Amniotic stem cell (primary cell): ENCODE measurements around the gene MTCH2.

Experiments
- DNase-seq: peaks from one replicate; lab custom pipeline; 2025; lab: John Stamatoyannopoulos, UW

Gene MTCH2

GRCh38 chr11:47589977-47590861 lies 52.1 kb downstream of the MTCH2 start:
- no peak for DNase-seq

DNA sequence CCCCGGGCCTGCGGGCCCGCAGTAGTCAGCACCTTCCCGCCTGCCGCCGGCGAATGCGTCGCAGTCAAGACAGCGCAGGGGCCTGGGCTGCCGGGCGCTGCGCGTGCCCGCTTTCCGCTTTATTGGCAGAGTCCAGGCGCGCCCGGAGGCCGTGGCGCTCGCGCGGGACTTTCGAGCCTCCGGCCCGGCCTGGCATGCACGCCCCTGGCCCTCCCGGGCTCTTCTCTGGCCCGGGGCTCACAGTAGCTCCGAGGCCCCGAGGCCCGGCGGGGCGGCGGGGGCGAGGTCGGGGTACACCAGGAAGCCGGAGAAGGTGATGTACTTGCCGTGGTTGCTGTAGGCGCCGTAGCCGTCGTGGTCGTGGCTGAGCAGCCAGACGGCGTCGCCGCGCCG lies 52.8 kb downstream of the MTCH2 start:
- no peak for DNase-seq

DNA sequence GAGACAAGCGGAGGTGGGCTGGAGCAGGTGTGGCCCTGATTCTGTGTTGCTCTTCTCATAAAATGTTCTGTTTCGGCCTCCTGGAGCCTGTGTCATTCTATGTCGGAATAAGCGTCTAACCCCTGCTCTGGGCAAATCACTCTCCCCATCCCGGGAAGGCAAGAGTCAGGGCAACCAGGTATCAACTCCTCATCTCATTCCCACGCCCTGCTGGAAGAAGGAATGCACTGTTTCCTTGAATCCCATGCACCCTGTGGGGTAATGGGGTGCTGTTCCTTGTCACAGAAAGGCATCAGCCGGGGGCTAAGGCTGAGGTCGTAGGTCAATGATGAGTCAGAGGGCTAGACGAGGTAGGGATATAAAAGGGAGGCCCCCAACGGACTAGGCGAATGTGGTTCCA lies 53.2 kb downstream of the MTCH2 start:
- no peak for DNase-seq

DNA sequence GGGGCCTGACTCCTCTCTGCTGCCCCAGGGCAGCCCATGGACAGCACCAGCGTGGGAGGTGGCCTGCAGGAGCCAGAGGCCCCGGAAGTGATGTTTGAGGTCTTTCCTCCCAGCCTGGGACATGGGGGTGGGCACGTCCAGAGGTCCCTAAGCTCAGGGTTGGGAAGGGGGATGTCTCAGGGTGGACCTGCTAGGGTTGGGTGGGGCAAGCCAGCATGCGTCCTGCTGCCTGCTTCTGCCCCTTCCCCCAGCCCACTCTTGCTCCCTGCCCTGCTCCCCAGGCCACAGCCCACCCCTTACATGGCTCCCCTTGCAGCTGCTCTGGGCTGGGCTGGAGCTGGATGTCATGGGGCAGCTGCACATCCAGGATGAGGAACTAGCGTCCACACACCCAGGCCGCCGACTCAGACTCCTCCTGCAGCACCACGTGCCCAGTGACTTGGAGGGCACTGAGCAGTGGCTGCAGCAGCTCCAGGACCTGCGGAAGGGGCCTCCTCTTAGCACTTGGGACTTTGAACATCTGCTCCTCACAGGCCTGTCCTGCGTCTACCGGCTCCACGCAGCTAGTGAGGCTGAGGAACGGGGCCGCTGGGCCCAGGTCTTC lies 54.5 kb downstream of the MTCH2 start:
- no peak for DNase-seq

DNA sequence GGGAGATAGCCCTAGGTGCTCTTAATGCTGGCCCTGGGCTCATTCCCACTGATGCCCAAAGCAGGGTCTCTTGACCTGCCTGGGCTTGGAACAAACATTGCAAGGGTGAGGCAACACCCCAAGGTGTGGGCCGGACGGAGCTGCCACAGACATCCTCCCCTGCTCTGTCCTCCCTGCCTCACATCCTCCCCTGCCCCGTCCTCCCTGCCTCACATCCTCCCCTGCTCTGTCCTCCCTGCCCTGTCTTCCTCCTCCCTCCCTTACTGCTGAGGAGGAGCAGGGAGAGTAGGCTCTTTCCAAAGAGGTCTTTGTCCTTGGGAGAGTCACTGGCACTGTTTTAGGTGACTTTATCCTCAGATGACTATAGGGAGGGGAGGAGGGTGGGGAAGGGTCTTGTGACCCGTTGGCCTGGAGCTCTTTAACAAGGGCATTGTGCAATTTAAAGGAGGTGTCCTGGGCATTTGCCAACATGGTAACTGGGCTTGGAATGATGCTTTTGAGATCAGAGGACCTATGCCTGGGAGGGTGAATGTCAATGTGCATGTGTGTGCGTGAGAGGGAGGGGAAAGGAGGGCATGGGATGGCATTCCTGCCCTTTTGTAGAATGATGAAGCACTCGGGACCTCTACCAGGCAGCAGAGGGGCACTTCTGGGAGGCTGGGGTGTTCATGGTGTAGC lies 55.2 kb downstream of the MTCH2 start:
- DNase-seq = no peak

DNA sequence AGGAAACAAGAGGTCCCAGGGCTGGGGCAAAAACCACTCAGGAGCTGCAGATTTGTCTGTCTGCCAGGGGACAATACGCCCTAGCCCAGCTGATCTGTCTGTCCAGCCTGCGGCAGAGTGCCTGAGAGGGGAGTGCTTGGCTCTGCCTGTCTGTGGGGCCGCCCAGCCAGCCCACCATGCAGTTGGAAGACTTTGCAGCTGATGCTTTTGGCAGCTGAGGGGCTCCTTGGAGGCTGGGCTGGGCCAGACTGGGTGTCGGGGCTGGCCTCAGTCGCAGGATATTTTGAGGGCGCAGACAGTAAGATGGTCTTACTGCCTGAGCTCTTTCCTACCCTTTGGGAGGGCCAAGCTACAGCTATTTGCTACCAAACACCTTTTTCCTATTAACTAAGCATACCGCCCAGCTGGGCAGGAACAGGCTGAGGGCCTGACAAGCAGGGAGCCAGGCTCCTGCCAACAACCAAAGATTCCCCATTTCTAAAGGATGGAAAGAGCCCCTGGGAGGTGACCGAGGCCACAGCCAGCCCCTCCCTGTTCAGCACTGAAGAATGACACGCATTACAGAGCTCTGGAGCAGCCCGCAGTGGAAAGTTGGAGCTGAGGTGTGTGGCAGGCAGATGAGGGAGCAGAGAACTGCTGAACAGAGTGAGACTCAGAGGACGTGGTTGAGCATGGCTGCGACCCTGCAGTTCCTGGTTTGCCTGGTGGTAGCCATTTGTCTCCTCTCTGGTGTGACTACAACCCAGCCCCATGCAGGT lies 56.1 kb downstream of the MTCH2 start, which contains the start of gene FAM180B:
Gene FAM180B (plus strand): TSS at position 581 of the 758 bp plus-strand sequence. CDS start 91 bp downstream, at position 672.
- no peak for DNase-seq

DNA sequence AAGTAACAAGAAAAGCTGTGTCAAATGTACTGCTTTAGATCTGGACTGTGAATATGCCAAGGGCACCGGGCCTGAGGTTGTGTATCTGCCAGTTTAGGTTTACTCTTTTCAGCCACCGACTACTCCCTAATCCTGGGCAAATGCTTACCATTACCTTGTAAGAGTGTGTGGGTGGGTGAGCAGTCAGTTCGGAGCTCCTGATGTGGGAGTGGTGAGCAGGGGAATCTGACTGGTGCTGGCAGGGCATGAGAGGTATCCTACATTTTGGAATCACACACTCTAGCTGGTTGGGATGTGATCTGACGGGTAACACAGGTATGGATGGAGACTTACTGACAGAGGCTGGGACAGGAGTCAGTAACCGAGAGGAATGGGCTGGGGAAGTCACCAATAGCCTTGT lies 58.5 kb downstream of the MTCH2 start:
- DNase-seq = no peak

DNA sequence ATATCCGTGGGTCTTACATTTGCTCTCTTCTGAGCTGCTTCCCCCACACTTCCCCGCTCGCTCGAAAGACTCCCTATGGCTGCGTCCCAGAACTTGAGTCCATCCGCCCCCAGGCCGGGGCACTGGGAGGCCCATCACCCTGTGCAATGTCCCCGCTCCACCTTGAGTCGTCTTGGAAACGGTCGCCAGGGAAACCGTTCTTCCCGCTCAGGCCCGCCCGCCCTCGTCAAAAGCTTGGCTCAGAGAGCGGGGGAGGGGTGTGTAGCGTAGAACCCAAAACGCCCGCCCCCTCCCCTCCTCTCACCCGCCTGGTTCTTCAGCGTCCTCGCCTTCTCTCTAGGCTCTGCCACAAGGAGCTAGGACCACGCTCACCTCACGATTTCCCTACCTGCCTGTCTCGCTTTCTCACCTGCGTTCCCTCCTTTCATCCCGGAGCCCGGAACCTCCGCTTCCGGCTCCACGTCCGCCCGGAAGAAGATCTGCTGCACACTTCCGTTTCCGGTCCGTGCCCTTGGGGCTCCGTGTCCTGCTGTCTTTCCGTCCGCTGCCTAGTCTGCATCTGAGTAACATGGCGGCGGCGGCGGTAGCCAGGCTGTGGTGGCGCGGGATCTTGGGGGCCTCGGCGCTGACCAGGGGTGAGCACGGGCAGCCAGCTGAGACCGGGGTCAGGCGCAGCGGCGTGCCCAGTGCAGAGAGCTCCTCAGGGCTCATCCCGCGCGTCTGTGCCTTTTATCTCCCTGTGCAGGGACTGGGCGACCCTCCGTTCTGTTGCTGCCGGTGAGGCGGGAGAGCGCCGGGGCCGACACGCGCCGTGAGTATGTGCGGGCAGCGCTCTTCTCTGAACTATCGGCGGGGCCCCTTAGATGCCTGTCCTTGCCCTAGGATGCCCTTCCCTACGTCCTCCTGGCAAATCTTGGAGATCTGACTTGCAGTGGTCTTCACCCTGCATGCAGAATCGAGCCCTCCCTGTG lies 63.5 kb downstream of the MTCH2 start, which contains the start of the genes KBTBD4 and NDUFS3:
Gene KBTBD4 (minus strand): TSS at position 447 of the 971 bp plus-strand sequence. CDS start 19 bp downstream, at position 428.
Gene NDUFS3 (plus strand): TSS at position 551 of the 971 bp plus-strand sequence. CDS start 18 bp downstream, at position 569.
- peak; percentile 63 for DNase-seq

- DNase-seq = no peak
Measured at GRCh38 chr11:47577460-47578041, 64.8 kb downstream of the MTCH2 start.

GRCh38 chr11:47573321-47573720 lies 69.0 kb downstream of the MTCH2 start:
- no peak for DNase-seq

GRCh38 chr11:47572715-47573255 lies 69.6 kb downstream of the MTCH2 start:
- no peak for DNase-seq

- DNase-seq = no peak
Measured at GRCh38 chr11:47571895-47572294, 70.5 kb downstream of the MTCH2 start.

- DNase-seq = no peak
Measured at GRCh38 chr11:47571357-47571729, 71.0 kb downstream of the MTCH2 start.

DNA sequence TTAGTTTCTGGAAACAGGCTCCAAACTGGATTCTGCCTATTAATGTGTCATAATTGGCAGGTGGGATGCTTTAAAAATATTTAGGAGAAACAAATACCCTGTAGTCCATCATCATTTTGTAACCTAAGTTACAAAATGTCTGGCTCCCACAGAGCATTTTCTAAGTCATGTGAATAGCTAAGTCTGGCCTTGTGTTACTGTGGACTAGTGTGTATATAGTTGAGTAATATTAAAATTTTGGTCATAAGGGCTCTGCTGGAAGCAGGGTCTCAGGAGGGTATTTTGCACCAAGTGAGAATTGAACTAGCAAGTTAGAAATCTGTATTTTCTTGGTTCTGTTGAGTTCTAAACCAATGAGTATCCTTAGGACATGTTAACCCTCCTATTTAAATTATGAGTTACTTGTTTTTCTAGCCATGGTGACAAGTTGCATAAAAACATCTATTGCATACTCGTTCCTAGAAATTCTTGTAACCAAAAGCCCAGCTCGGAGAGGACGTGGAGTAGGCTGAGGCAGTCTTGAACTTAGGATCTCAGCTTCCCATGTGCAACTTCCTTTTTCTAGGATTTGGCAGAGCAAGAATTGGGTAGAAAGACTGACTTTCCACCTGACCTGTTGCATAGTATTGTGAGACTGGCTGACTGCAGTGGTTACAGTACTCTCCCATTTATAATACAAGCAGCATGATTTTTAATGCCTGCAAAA lies 71.6 kb downstream of the MTCH2 start:
- DNase-seq = no peak

DNA sequence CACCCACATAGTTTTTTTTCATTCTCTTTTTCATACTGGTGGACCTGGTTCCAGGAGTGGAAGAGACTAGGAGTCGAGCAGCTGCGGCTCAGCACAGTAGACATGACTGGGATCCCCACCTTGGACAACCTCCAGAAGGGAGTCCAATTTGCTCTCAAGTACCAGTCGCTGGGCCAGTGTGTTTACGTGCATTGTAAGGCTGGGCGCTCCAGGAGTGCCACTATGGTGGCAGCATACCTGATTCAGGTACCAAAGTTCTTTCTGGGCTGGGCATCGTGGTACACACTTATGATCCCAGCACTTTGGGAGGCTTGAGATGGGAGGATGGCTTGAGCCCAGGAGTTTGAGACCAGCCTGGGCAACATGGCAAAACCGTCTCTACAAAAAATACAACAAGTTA lies 72.7 kb downstream of the MTCH2 start:
- no peak for DNase-seq
